Measurements from ENCODE around the gene COA8.

Gene COA8

DNA sequence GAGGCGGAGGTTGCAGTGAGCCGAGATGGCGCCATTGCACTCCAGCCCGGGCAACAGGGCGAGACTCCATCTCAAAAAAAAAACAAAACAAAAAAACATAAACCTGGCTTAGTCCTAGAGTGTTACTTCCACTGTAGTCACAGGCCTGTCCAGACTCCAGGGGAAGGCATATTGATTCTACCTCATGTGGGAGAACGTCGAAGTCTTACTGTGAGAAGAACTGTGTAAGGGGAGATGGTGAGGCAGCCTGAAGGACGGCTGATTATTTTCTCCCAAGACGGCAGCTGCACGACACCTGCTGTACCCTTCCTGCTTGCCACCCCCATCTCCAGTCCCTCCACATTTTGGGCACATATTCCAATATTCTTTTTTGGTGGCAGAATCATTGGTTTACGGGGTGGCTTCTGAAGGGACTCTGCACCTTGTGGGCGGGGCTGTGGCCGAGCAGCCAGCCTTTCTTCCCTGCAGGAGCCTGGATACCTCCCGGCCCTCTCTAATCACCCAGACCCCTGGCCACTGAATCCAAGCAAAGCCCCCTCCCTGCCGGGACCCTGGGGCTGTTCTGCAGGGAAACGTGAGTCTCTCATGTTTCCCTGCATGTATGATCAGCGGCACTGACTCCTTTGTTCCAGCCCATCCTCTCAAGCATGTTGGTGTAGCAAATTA lies 54.0 kb downstream of the COA8 start:
- in situ Hi-C loops (cut with MboI; ENCODE audit: low sequenced_read_pairs): no loop called here

DNA sequence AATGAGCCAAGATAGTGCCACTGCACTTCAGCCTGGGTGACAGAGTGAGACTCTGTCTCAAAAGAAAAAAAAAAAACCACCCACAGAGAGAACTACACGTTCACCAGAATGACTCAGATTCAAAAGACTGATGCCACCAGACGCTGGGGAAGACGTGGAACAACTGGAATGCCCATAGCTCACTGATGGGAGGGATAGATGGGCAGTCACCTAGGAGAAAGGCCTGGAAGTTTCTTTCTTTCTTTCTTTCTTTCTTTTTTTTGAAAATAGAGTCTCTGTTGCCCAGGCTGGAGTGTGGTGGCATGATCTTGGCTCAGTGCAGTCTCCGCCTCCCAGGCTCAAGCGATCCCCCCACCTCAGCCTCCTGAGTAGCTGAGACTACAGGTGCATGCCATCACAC lies 56.3 kb downstream of the COA8 start:
- in situ Hi-C loops (cut with MboI; ENCODE audit: low sequenced_read_pairs): no loop called here

DNA sequence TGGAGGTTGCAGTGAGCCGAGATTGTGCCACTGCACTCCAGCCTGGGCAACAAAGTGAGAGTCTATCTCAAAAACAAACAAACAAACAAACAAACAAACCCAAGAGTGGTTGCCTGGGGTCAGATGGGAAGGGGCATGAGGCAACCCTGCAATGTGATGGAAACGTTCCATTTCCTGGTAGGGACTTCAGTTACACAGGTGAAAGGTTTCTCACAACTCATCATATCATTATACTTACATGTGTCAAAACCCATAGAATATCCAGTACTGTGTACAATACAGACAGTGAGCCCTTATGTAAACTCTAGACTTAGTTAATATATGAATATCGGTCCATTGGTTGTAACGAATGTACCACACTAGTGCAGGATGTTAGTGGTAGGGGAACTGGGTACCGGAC lies 59.1 kb downstream of the COA8 start:
- in situ Hi-C loops (cut with MboI; ENCODE audit: low sequenced_read_pairs): no loop called here

DNA sequence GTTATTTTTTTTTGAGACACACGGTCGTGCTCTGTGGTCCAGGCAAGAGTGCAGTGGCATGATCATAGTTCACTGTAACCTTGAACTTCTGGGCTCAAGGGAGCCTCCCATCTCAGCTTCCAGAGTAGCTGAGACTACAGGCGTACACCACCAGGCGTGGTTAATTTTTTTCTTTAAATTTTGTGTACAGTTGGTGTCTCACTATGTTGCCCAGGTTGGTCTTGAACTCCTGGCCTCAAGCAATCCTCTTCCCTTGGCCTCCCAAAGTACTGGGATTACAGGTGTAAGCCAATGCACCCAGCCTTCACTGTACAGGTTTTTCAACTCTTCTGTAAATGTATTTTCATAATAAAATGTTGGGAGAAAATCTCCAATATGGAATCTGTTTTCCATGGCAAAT lies 60.5 kb downstream of the COA8 start:
- in situ Hi-C loops (cut with MboI; ENCODE audit: low sequenced_read_pairs): no loop called here

DNA sequence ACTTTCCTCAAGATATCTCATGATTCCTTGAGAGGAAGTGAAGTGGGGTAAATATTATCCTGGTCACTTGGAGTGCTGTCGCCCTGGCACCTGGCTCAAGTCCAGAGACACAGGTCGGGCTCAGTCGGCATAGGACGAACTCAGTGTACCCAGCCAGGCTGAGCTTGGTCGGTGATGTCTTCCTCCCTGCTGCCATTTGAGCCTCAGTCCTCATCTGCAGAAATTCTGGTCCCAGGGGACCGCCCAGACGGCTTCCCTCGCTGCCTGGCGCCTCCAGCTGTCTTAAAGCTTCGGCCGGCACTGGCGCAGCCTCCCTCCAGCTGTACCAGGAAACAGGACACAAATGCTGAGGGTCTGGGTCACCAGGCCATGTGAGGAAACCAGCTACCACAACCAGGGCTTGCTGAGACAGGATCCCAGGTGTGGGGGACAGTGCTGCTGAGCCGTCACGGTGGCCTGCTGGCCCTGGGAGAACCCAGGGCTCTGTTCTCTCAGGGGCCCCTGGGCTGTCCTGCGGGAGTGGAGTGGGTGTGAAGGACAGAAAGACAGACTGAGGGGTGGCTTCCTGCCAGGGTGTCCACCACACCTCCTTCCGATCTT lies 61.2 kb downstream of the COA8 start:
- in situ Hi-C loops (cut with MboI; ENCODE audit: low sequenced_read_pairs): no loop called here

DNA sequence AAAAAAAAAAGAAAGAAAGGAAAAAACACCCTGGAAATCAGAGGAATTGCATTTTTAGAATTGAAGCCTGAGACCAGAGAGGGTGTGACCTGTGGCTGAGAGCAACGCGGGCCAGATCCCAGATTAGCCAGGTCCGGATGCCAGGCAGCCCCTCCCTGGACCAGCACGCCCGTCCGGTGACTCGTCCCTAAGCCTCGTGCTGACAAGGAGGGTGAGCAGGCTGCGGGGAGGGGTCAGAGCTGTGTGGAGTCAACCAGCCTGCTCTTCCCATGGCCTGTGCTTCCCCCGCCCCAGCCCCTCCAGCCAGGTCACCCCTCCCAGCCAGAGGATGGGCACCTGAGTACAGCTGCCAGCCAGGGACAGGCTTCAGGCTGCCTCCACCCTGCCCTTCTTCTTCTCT lies 62.1 kb downstream of the COA8 start:
- in situ Hi-C loops (cut with MboI; ENCODE audit: low sequenced_read_pairs): no loop called here

DNA sequence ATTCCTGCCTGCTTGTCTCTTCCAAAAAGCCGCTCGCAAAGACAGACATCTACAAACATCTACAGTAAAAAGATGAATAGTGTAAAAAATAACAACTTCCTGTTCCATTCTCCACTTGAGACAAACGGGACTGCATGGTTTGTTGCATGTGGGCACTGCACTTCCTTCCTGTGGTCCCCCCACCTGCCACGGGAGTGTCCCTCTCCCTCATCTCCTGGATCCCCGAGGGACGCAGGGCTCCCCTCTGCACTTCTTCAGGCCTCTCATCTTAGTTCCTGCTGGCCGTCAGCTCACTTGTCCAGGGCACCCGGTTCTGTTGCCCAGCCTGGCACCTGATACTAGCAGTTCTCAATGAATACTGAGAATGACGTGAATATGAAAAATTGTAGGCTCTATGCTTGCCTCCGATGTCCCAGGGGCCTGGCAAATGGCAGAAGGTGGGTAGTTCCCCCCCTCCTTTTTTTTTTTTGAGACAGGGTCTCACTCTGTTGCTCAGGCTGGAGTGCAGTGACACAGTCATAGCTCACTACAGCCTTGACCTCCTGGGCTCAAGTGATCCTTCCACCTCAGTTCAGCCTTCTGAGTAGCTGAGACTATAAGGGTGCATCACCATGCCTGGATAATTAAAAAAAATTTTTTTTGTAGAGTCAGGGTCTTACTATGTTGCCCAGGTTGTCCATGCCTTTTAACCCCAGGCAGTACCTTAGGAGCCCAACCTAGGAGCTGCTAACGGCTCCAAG lies 62.8 kb downstream of the COA8 start:
- in situ Hi-C loops (cut with MboI; ENCODE audit: low sequenced_read_pairs): no loop called here

DNA sequence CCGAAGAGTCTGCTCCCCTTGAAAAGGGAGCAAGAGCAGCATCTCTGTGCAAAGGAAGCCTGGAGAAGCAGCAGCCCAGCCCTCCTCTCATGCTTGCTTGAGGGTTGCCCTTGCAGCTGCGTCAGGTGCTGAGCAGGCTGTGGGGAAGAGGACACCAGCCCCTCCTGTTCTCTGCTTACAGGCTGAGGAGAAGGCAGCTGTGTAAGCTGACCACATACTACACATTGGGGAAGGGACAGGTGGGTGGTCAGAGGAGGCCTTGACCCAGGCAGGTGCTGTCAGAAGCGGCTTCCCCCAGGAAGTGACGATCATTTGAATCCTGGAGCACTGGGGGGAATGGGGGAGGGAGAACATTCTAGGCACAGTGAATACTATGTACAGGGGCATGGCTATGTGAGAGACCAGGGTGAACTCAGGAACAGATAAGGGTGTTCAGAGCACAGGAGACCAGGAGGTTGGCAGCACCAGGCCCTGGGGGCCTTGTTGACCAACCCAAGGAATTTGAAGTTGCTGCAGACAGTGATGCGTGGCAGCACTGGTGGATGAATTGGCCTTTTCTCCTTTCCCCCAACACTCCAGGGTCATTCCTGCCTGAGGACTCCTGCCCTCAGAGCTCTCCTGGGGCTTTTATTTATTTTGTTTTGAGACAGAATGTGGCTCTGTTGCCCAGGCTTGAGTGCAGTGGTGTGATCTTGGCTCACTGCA lies 63.5 kb downstream of the COA8 start:
- in situ Hi-C loops (cut with MboI; ENCODE audit: low sequenced_read_pairs): no loop called here

DNA sequence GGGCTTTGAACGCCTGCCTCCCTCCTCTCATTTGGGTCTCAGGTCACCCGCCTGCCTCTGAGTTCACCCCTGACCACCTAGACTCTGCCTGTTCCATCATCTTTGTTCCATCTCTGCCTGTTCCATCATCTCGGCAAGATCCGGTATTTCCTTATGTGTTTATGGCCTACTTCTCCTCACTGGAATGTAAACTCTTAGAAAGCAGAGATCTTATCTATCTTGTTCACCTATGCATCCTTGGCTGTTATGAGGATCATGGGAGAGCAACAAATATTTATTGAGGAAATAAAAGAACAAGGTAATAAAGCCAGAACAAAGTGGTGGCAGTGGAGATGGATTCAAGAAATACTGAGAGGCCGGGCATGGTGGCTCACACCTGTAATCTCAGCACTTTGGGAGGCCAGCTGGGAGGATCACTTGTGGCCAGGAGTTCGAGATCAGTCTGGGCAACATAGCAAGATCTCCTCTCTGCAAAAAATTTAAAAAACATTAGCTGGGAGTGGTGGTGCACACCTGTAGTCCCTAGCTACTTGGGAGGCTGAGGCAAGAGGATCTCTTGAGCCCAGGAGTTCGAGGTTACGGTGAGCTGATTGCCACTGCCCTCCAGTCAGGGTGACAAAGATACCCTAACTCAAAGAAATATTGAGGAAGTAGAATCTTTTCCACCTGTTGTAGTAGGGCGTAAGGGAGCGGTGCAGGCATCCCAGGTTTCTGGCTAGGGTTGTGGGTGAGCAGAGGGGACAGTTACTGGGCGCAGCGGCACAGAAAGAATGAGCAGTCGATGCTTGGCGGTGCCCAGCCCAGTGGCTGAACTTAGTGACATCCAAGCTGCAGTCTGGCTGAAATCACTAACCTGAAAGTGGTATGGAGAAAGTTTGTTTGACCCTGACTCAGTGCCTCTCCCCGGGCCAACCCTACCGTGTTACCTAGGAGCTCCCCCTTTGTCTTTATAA lies 64.6 kb downstream of the COA8 start:
- in situ Hi-C loops (cut with MboI; ENCODE audit: low sequenced_read_pairs): no loop called here

DNA sequence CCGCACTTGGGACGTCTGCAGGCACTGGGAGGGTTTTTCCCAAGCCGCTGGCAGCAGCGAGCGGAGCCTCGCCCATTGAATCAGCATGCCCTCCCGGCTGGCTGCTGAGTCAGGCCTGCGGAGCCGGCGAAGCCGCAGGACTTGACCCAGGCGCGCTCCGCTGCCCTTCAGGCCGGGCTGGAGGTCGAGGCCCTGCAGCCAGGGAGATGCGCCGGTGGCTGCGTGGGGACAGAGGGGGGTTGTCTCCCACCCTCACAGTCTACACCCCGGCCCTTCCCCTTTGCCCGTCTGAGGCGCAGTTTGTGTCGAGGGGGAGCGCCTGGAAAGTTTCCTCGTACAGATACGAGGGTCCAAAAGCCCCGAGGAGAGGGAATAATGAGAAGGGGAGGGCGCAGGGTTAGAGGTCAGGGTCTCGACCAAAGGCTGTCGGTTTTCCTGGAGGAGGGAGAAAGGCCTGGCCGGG lies 65.5 kb downstream of the COA8 start:
- in situ Hi-C loops (cut with MboI; ENCODE audit: low sequenced_read_pairs): no loop called here

DNA sequence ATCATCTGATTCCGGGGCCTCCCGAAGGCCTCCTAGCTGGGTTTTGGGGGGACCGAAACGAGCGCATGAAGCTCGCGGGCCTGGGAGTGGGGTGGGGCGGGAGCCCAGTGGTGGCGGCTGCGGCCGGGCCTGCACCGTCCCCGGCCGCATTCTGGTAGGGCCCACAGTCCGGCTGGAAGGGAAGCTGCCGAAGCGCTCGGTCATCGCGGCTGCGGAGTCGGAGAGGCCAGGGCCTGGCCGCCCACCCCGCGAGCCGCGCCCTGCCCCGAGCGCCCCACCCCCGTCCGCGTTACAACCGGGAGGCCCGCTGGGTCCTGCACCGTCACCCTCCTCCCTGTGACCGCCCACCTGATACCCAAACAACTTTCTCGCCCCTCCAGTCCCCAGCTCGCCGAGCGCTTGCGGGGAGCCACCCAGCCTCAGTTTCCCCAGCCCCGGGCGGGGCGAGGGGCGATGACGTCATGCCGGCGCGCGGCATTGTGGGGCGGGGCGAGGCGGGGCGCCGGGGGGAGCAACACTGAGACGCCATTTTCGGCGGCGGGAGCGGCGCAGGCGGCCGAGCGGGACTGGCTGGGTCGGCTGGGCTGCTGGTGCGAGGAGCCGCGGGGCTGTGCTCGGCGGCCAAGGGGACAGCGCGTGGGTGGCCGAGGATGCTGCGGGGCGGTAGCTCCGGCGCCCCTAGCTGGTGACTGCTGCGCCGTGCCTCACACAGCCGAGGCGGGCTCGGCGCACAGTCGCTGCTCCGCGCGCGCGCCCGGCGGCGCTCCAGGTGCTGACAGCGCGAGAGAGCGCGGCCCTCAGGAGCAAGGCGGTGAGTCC lies 66.1 kb downstream of the COA8 start, which contains the start of gene KLC1:
KLC1 (plus strand) TSS at position 528 of the 819 bp plus-strand sequence. CDS start 25,354 bp downstream, outside the sequence.
- in situ Hi-C loops (cut with MboI; ENCODE audit: low sequenced_read_pairs): no loop called here

DNA sequence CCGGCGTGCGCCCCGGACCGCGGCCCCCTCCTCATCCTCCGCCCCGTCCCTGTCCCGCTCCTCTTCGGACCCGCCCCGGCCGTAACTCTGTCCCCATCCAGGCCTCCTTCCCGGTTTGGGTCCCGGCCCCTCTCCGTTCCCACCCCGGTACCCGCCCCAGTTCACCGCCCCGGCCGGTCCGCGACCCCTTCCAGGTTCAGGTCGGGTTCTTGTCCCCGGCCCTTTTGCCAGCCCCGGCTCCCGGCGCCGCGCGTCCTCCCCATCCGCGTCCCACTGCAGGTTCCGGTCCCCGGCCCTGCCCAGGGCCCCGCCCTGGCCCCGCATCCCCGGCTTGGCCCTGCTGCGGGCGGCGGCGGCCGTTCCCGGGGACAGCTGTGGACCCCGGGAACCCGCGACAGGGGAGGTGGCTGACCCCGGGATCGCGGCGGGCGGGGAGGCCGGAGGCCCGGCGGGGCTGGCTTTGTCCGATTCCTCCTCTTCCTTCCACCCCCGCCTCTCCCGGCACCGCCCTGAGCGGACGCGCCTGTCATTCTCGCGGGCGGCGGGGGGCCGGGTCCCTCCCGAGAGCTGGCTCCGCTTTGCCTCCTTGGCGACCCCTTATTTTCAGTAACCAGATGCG lies 66.9 kb downstream of the COA8 start:
- in situ Hi-C loops (cut with MboI; ENCODE audit: low sequenced_read_pairs): no loop called here

DNA sequence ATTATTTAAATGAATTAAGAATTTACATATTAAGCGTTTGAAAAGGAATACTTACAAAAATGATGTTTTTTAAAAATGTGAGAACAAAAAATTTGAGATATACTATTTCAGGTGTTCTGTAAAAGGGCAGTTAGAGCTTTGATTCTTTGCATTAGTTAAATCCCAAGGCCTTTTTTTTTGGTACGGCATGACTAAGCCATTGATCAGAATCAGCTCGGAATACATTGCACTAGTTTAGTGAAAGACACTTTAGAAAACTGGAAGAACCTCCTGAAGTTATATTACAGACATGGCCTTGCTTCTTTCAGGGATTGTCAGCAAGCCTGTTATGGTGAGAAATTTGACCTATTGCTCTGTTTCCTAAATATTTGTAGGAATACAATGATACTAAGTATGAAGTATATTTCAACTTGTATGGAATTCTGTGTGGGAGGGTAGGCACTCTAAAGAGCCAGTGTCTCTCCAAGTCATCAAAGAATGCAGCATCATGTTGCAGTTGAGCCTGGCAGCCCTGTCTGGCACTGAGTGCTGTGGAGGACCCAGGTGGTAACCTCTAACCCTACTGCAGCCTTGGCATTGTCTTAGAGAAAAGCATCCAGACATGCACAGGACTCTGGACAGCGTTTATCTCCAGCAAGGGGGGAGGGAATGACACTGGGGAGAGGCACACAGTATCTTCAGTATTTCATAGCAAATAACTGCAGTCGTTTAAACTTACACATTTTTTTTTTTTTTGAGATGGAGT lies 67.8 kb downstream of the COA8 start:
- in situ Hi-C loops (cut with MboI; ENCODE audit: low sequenced_read_pairs): no loop called here

DNA sequence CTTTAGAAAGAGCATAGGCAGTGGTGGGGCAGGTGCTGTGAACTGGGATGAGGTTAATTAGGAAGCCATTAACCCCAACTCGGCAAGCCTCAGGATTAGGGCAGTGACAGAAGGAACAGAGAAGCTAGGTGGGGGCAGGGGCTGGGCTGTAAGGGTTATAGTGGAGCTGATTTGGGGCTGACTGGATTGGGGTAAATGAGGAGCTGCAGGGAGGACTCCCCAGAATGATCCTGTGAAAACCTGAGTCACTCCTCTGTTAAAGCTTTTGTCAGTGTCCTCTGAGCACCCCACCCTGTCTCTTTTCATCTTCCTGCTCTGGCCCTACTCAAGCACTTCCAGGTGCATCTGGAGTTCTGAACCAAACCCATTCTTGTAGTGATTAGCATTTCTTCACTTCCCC lies 70.6 kb downstream of the COA8 start:
- in situ Hi-C loops (cut with MboI; ENCODE audit: low sequenced_read_pairs): no loop called here

DNA sequence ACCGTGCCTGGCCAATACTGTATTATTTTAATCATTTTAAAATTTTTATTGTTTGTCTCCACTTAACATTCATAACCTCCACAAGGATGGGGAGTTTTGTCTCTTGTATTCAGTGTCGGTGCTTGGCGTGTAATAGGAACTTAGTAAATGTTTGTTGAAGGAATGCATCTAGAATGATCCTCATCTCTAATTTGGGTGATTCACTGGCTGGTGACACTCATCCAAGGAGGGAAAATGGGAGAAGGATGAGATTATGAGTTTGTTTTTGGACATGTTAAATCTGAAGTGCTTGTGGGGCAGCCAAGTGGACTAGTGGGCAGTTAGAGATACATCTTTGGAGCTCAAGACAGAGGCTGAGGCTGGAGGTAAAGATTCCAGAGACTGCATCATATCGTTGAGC lies 71.4 kb downstream of the COA8 start:
- in situ Hi-C loops (cut with MboI; ENCODE audit: low sequenced_read_pairs): no loop called here

DNA sequence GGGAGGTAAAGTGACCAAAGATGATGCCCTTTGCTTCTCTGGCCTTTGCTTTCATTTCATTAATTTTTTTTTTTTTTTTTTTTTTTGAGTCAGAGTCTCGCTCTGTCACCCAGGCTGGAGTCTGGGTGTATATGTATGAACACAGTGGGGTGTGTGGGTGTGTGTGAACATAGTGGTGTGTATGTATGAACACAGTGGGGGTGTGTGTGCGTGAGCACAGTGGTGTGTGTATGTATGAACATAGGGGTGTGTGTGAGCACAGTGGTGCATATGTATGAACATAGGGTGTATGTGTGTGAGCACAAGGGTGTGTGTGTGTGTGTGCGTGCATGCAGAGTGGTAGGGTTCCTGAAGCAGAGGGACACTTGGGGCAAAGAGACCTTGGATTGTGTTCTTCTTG lies 75.8 kb downstream of the COA8 start:
- in situ Hi-C loops (cut with MboI; ENCODE audit: low sequenced_read_pairs): no loop called here

Data from hTERT RPE-1 (cell line).